Measurements from ENCODE around the gene TWF1.

TWF1 gene

GRCh38 chr12:43840338-43840737, 34.2 kb upstream of the TWF1 start:
- H3K4me3 ChIP-seq (ENCODE audit: low read length), result no peak overlapping the region
- no peak for DNase-seq (ENCODE audit: low read depth)
- no peak for TF ChIP-seq CTCF (conservative IDR thresholded peaks at IDR 0.05; ENCODE audit: low read depth, low read length)

GRCh38 chr12:43836475-43836989, 30.4 kb upstream of the TWF1 start:
- no peak for DNase-seq (ENCODE audit: low read depth)
- TF ChIP-seq CTCF (conservative IDR thresholded peaks at IDR 0.05; ENCODE audit: low read depth, low read length), result no peak
- peak overlapping the region; percentile 73 for H3K4me3 ChIP-seq (ENCODE audit: low read length)

GRCh38 chr12:43835656-43836474, 29.7 kb upstream of the TWF1 start, which contains the start of gene TMEM117:
TMEM117 (plus strand) TSS chr12:43836081.
- TF ChIP-seq CTCF (conservative IDR thresholded peaks at IDR 0.05; ENCODE audit: low read depth, low read length), result no peak
- DNase-seq (ENCODE audit: low read depth), result no peak
- H3K4me3 ChIP-seq (ENCODE audit: low read length), result peak within 1 kb of the TSS; percentile 73

GRCh38 chr12:43835264-43835655, 29.1 kb upstream of the TWF1 start:
- DNase-seq (ENCODE audit: low read depth), result no peak
- peak overlapping the region; percentile 73 for H3K4me3 ChIP-seq (ENCODE audit: low read length)
- no peak for TF ChIP-seq CTCF (conservative IDR thresholded peaks at IDR 0.05; ENCODE audit: low read depth, low read length)

GRCh38 chr12:43832463-43833168, 26.5 kb upstream of the TWF1 start:
- TF ChIP-seq CTCF (conservative IDR thresholded peaks at IDR 0.05; ENCODE audit: low read depth, low read length), result no peak
- H3K4me3 ChIP-seq (ENCODE audit: low read length), result no peak overlapping the region
- DNase-seq (ENCODE audit: low read depth), result no peak

- no peak for DNase-seq (ENCODE audit: low read depth)
- no peak overlapping the region for H3K4me3 ChIP-seq (ENCODE audit: low read length)
- no peak for TF ChIP-seq CTCF (conservative IDR thresholded peaks at IDR 0.05; ENCODE audit: low read depth, low read length)
These were observed 21.0 kb upstream of the TWF1 start for GRCh38 chr12:43827093-43827492.

Measured in retinal pigment epithelial cell (primary cell).